Epithelial cell of prostate (primary cell): ENCODE measurements around the gene GTF2B.
"Not testable (repeated sequence)": the region's sequence is repeated elsewhere in the genome, so short reads cannot be mapped to it uniquely, and the experiment has no call there.

Experiments
- DNase-seq: peaks from one replicate; pipeline ENCODE4 v3.0.0-alpha.2; 2011; ENCODE audit warnings: low read depth, low spot score
- H3K27ac ChIP-seq: fragments of 450-650 bp; 2 replicates; pipeline ENCODE4 v1.5.1; 2017; ENCODE audit warnings: mild to moderate bottlenecking

GTF2B gene

GRCh38 chr1:88891318-88891950 lies at the start of gene GTF2B:
Gene GTF2B, minus strand, starts transcription at chr1:88891567. Its CDS starts 68 bp downstream, at chr1:88891499.
- peak within 1 kb of the TSS; percentile 72 for H3K27ac ChIP-seq
- peak; percentile 86 for DNase-seq

GRCh38 chr1:88938528-88938927 lies 47.2 kb upstream of the GTF2B start:
- not testable (repeated sequence) for H3K27ac ChIP-seq, DNase-seq

- no peak overlapping the region for H3K27ac ChIP-seq
Measured at GRCh38 chr1:88936760-88937342, 45.5 kb upstream of the GTF2B start.

GRCh38 chr1:88936223-88936523 lies 44.8 kb upstream of the GTF2B start:
- DNase-seq, result no peak
- no peak overlapping the region for H3K27ac ChIP-seq

More at GRCh38 chr1:88936760-88937342, 45.5 kb upstream of the GTF2B start:
- no peak for DNase-seq

GRCh38 chr1:88935522-88936222 lies 44.3 kb upstream of the GTF2B start:
- DNase-seq, result no peak
- H3K27ac ChIP-seq, result no peak overlapping the region

- not testable (repeated sequence) for H3K27ac ChIP-seq, DNase-seq
Measured at GRCh38 chr1:88930176-88930575, 38.8 kb upstream of the GTF2B start.

- no peak for DNase-seq
- H3K27ac ChIP-seq, result no peak overlapping the region
Measured at GRCh38 chr1:88923224-88923623, 31.9 kb upstream of the GTF2B start.

- H3K27ac ChIP-seq, result no peak overlapping the region
- no peak for DNase-seq
Measured at GRCh38 chr1:88922214-88922613, 30.8 kb upstream of the GTF2B start.

- H3K27ac ChIP-seq, result no peak overlapping the region
- no peak for DNase-seq
Measured at GRCh38 chr1:88920845-88921244, 29.5 kb upstream of the GTF2B start.

GRCh38 chr1:88917321-88918025 lies 26.1 kb upstream of the GTF2B start:
- DNase-seq, result no peak

GRCh38 chr1:88916883-88917282 lies 25.5 kb upstream of the GTF2B start:
- H3K27ac ChIP-seq, result no peak overlapping the region
- no peak for DNase-seq

More at GRCh38 chr1:88917321-88918025, 26.1 kb upstream of the GTF2B start:
- H3K27ac ChIP-seq, result no peak overlapping the region

GRCh38 chr1:88911800-88912199 lies 20.4 kb upstream of the GTF2B start:
- not testable (repeated sequence) for H3K27ac ChIP-seq, DNase-seq

GRCh38 chr1:88911161-88911560 lies 19.8 kb upstream of the GTF2B start:
- DNase-seq, result no peak
- H3K27ac ChIP-seq, result peak overlapping the region; percentile 52

- H3K27ac ChIP-seq, result peak overlapping the region; percentile 52
- DNase-seq, result peak; percentile 10
Measured at GRCh38 chr1:88910401-88910800, 19.0 kb upstream of the GTF2B start.

- no peak overlapping the region for H3K27ac ChIP-seq
- DNase-seq, result no peak
Measured at GRCh38 chr1:88900883-88901282, 9.5 kb upstream of the GTF2B start.

- no peak for DNase-seq
- H3K27ac ChIP-seq, result no peak overlapping the region
Measured at GRCh38 chr1:88897070-88897730, 5.8 kb upstream of the GTF2B start.

GRCh38 chr1:88892357-88892877 lies 1.1 kb upstream of the GTF2B start:
- H3K27ac ChIP-seq, result no peak overlapping the region
- DNase-seq, result peak; percentile 16

- DNase-seq, result no peak
- H3K27ac ChIP-seq, result peak overlapping the region; percentile 72
Measured at GRCh38 chr1:88891951-88892340, 579 bp upstream of the GTF2B start.

- no peak for DNase-seq
- H3K27ac ChIP-seq, result peak overlapping the region; percentile 72
Measured at GRCh38 chr1:88890791-88891317, 513 bp downstream of the GTF2B start.

- no peak overlapping the region for H3K27ac ChIP-seq
- no peak for DNase-seq
Measured at GRCh38 chr1:88890131-88890530, 1.2 kb downstream of the GTF2B start.
